HAP-1 (cell line): ENCODE measurements around the gene PRKN.

Source experiments
- DNase-seq, 2 experiments: peaks; one replicate each; pipeline ENCODE4 v3.0.0-alpha.2; 2016 to 2020; ENCODE audit warnings: low spot score in 2 of 2
- H3K27me3 ChIP-seq: fragments of 250-450 bp; sonication (Bioruptor Pico); 2 replicates; pipeline ENCODE4 v1.5.1; 2020; ENCODE audit warnings: low read depth, mild to moderate bottlenecking, moderate library complexity
- H3K36me3 ChIP-seq: fragments of 250-450 bp; sonication (Bioruptor Pico); replicated peaks from 2 replicates; pipeline ENCODE4 v1.5.1; 2020; ENCODE audit warnings: mild to moderate bottlenecking
- H3K4me1 ChIP-seq: fragments of 250-450 bp; sonication (Bioruptor Pico); 2 replicates; pipeline ENCODE4 v1.5.1; 2020; ENCODE audit warnings: mild to moderate bottlenecking
- H3K4me3 ChIP-seq: fragments of 250-450 bp; sonication (Bioruptor Pico); 2 replicates; pipeline ENCODE4 v1.5.1; 2020; ENCODE audit warnings: mild to moderate bottlenecking, moderate library complexity
- H3K9me3 ChIP-seq: fragments of 250-450 bp; sonication (Bioruptor Pico); 2 replicates; pipeline ENCODE4 v1.5.1; 2020; ENCODE audit warnings: mild to moderate bottlenecking, moderate library complexity
- in situ Hi-C: fragments of 300-500 bp; cut with MboI; formaldehyde crosslinking; loops from 3 replicates; pipeline ENCODE4 v1.14.3; 2020; ENCODE audit warnings: low sequenced_read_pairs, inconsistent platforms, mixed read lengths

PRKN gene

GRCh38 chr6:162029873-162030576, 697.5 kb downstream of the PRKN start:
- in situ Hi-C loops, result no loop called here
- no peaks in the 10 kb centered on the region for H3K27me3 ChIP-seq
- H3K4me3 ChIP-seq, result no peak overlapping the region
- no peaks in the 10 kb centered on the region for H3K36me3 ChIP-seq
- no peaks in the 10 kb centered on the region for H3K9me3 ChIP-seq
- no peak for DNase-seq
- H3K4me1 ChIP-seq, result no peaks in the 10 kb centered on the region

- in situ Hi-C loops, result no loop called here
- DNase-seq, result no peak
Measured at GRCh38 chr6:162026843-162027242, 700.7 kb downstream of the PRKN start.

GRCh38 chr6:162026031-162026430, 701.5 kb downstream of the PRKN start:
- in situ Hi-C loops, result no loop called here
- H3K27me3 ChIP-seq, result no peaks in the 10 kb centered on the region
- no peaks in the 10 kb centered on the region for H3K36me3 ChIP-seq
- no peak overlapping the region for H3K4me3 ChIP-seq
- H3K9me3 ChIP-seq, result no peaks in the 10 kb centered on the region
- no peaks in the 10 kb centered on the region for H3K4me1 ChIP-seq
- DNase-seq, result no peak

More at GRCh38 chr6:162026843-162027242, 700.7 kb downstream of the PRKN start:
- no peaks in the 10 kb centered on the region for H3K9me3 ChIP-seq
- no peaks in the 10 kb centered on the region for H3K36me3 ChIP-seq
- no peak overlapping the region for H3K4me3 ChIP-seq
- H3K4me1 ChIP-seq, result no peaks in the 10 kb centered on the region
- H3K27me3 ChIP-seq, result no peaks in the 10 kb centered on the region

GRCh38 chr6:162019349-162019748, 708.2 kb downstream of the PRKN start:
- Histone ChIP-seq H3K9me3 (no peaks in the 10 kb centered on the region), H3K4me3 (no peak overlapping the region), H3K4me1 (no peaks in the 10 kb centered on the region), H3K27me3 (no peaks in the 10 kb centered on the region), H3K36me3 (no peaks in the 10 kb centered on the region)
- DNase-seq, result no peak
- in situ Hi-C loops, result no loop called here

- no peaks in the 10 kb centered on the region for H3K27me3 ChIP-seq
- in situ Hi-C loops, result no loop called here
- DNase-seq, result no peak
- H3K4me3 ChIP-seq, result no peak overlapping the region
- H3K36me3 ChIP-seq, result no peaks in the 10 kb centered on the region
- no peaks in the 10 kb centered on the region for H3K4me1 ChIP-seq
- no peaks in the 10 kb centered on the region for H3K9me3 ChIP-seq
Measured at GRCh38 chr6:162017536-162017935, 710.0 kb downstream of the PRKN start.

GRCh38 chr6:162014069-162014811, 713.3 kb downstream of the PRKN start:
- in situ Hi-C loops, result no loop called here
- no peak for DNase-seq
- H3K27me3 ChIP-seq, result no peaks in the 10 kb centered on the region
- no peaks in the 10 kb centered on the region for H3K9me3 ChIP-seq
- no peak overlapping the region for H3K4me3 ChIP-seq
- H3K36me3 ChIP-seq, result no peaks in the 10 kb centered on the region
- no peaks in the 10 kb centered on the region for H3K4me1 ChIP-seq

- no peak for DNase-seq
- Histone ChIP-seq H3K4me3 (no peak overlapping the region), H3K9me3 (no peaks in the 10 kb centered on the region), H3K4me1 (no peaks in the 10 kb centered on the region), H3K36me3 (no peaks in the 10 kb centered on the region), H3K27me3 (no peaks in the 10 kb centered on the region)
- in situ Hi-C loops, result no loop called here
Measured at GRCh38 chr6:162005372-162005771, 722.2 kb downstream of the PRKN start.

GRCh38 chr6:161996783-161997182, 730.8 kb downstream of the PRKN start:
- Histone ChIP-seq H3K4me1 (no peaks in the 10 kb centered on the region), H3K27me3 (no peaks in the 10 kb centered on the region), H3K36me3 (no peaks in the 10 kb centered on the region), H3K4me3 (no peak overlapping the region), H3K9me3 (no peaks in the 10 kb centered on the region)
- DNase-seq, result no peak
- in situ Hi-C loops, result no loop called here

- in situ Hi-C loops, result no loop called here
- DNase-seq, result no peak
- no peaks in the 10 kb centered on the region for H3K9me3 ChIP-seq
- H3K27me3 ChIP-seq, result no peaks in the 10 kb centered on the region
- H3K36me3 ChIP-seq, result no peaks in the 10 kb centered on the region
- no peaks in the 10 kb centered on the region for H3K4me1 ChIP-seq
- H3K4me3 ChIP-seq, result no peak overlapping the region
Measured at GRCh38 chr6:161985876-161986423, 741.6 kb downstream of the PRKN start.

GRCh38 chr6:161984713-161985112, 742.9 kb downstream of the PRKN start:
- DNase-seq, result no peak
- Histone ChIP-seq H3K27me3 (no peaks in the 10 kb centered on the region), H3K4me3 (no peak overlapping the region), H3K9me3 (no peaks in the 10 kb centered on the region), H3K4me1 (no peaks in the 10 kb centered on the region), H3K36me3 (no peaks in the 10 kb centered on the region)
- in situ Hi-C loops, result no loop called here

GRCh38 chr6:161976553-161976952, 751.0 kb downstream of the PRKN start:
- in situ Hi-C loops, result no loop called here
- Histone ChIP-seq H3K9me3 (no peaks in the 10 kb centered on the region), H3K4me1 (no peaks in the 10 kb centered on the region), H3K36me3 (no peaks in the 10 kb centered on the region), H3K4me3 (no peak overlapping the region), H3K27me3 (no peaks in the 10 kb centered on the region)
- no peak for DNase-seq

GRCh38 chr6:161973064-161973463, 754.5 kb downstream of the PRKN start:
- H3K4me1 ChIP-seq, result no peaks in the 10 kb centered on the region; the same call in 1 of the 2 replicates
- H3K36me3 ChIP-seq, result no peaks in the 10 kb centered on the region
- no peaks in the 10 kb centered on the region for H3K9me3 ChIP-seq
- in situ Hi-C loops, result no loop called here
- H3K4me3 ChIP-seq, result no peak overlapping the region
- H3K27me3 ChIP-seq, result no peaks in the 10 kb centered on the region
- no peak for DNase-seq

- Histone ChIP-seq H3K9me3 (no peaks in the 10 kb centered on the region), H3K4me3 (no peak overlapping the region), H3K27me3 (no peaks in the 10 kb centered on the region), H3K4me1 (no peaks in the 10 kb centered on the region; the same call in none of the 2 replicates), H3K36me3 (no peaks in the 10 kb centered on the region)
- in situ Hi-C loops, result no loop called here
- no peak for DNase-seq
Measured at GRCh38 chr6:161971043-161971442, 756.5 kb downstream of the PRKN start.

- peak; percentile 59 to 72 for DNase-seq
Measured at GRCh38 chr6:161963634-161964234, 763.8 kb downstream of the PRKN start.

More at GRCh38 chr6:161963634-161964234, 763.8 kb downstream of the PRKN start:
- Histone ChIP-seq H3K4me1 (peaks cover 25% of the 10 kb centered on the region), H3K27me3 (no peaks in the 10 kb centered on the region), H3K36me3 (no peaks in the 10 kb centered on the region), H3K4me3 (no peak overlapping the region), H3K9me3 (no peaks in the 10 kb centered on the region)
- in situ Hi-C loops, result no loop called here
